ENCODE measurements around the gene TNP2.
A peak's percentile ranks its signal among the peaks of the same experiment; 100 is the strongest.
"Not testable (repeated sequence)": the region's sequence is repeated elsewhere in the genome, so short reads cannot be mapped to it uniquely, and the experiment has no call there.

TNP2 gene

GRCh38 chr16:11299865-11300559 lies 30.9 kb upstream of the TNP2 start:
- no peak for DNase-seq

GRCh38 chr16:11298950-11299547 lies 29.9 kb upstream of the TNP2 start:
- not testable (repeated sequence) for DNase-seq

GRCh38 chr16:11298143-11298900 lies 29.2 kb upstream of the TNP2 start:
- no peak for DNase-seq

GRCh38 chr16:11297492-11298142 lies 28.5 kb upstream of the TNP2 start:
- peak; percentile 62 for DNase-seq

GRCh38 chr16:11296706-11297491 lies 27.8 kb upstream of the TNP2 start:
- no peak for DNase-seq

GRCh38 chr16:11296351-11296705 lies 27.2 kb upstream of the TNP2 start:
- no peak for DNase-seq

GRCh38 chr16:11295672-11296071 lies 26.5 kb upstream of the TNP2 start:
- no peak for DNase-seq

- DNase-seq, result no peak
Observed at GRCh38 chr16:11292076-11292748, 23.1 kb upstream of the TNP2 start.

- DNase-seq, result no peak
Observed at GRCh38 chr16:11291091-11291703, 22.1 kb upstream of the TNP2 start.

GRCh38 chr16:11290102-11290893 lies 21.2 kb upstream of the TNP2 start:
- no peak for DNase-seq

- not testable (repeated sequence) for DNase-seq
Observed at GRCh38 chr16:11289696-11290095, 20.6 kb upstream of the TNP2 start.

- no peak for DNase-seq
Observed at GRCh38 chr16:11289202-11289601, 20.1 kb upstream of the TNP2 start.

GRCh38 chr16:11285842-11286241 lies 16.7 kb upstream of the TNP2 start:
- DNase-seq, result no peak

GRCh38 chr16:11283820-11284248 lies 14.7 kb upstream of the TNP2 start:
- no peak for DNase-seq

- DNase-seq, result no peak
Observed at GRCh38 chr16:11280616-11281522, 11.7 kb upstream of the TNP2 start, which contains the start of gene PRM1. PRM1 (minus strand) TSS chr16:11281330; CDS start chr16:11281238, 92 bp downstream.

GRCh38 chr16:11278681-11279628 lies 9.8 kb upstream of the TNP2 start:
- DNase-seq, result no peak

- no peak for DNase-seq
Observed at GRCh38 chr16:11277607-11278337, 8.6 kb upstream of the TNP2 start.

All from CD4-positive, alpha-beta T cell treated with Interleukin-12 subunit alpha and Interleukin-12 subunit beta, for 1 hour (primary cell).